Activated CD8-positive, alpha-beta T cell treated with anti-CD3 and anti-CD28 coated beads for 36 hours (primary cell): ENCODE results near the gene TLR10. TPM values are rescaled to one million over a fixed set of nuclear protein-coding genes. Genes with fewer than 3 reads are reported as not detected.
"Not testable (repeated sequence)": the region's sequence is repeated elsewhere in the genome, so short reads cannot be mapped to it uniquely, and the experiment has no call there.

Experiments
- ATAC-seq: fragments of 200-7000 bp; cut with Tn5 transposase; one replicate; pipeline ENCODE4 v1.10.0; 2021; ENCODE audit warnings: mild to moderate bottlenecking, moderate library complexity
- CTCF ChIA-PET: fragments of 350-600 bp; sonication (Branson Sonifier 250); formaldehyde crosslinking; loops from one replicate; lab custom pipeline; 2021; ENCODE audit warnings: antibody characterized with exemption; lab: Charles Lee
- POLR2A ChIA-PET: fragments of 350-600 bp; sonication (Branson Sonifier 250); formaldehyde crosslinking; loops from one replicate; lab custom pipeline; 2021; ENCODE audit warnings: antibody characterized with exemption; lab: Charles Lee
- DNase-seq: peaks from one replicate; pipeline ENCODE4 v3.0.0-alpha.2; 2020
- H3K27ac Mint-ChIP-seq: one replicate; pipeline ENCODE4 v1.8.0; 2021; ENCODE audit warnings: mild to moderate bottlenecking, mixed read lengths
- H3K27me3 Mint-ChIP-seq: one replicate; pipeline ENCODE4 v1.8.0; 2021; ENCODE audit warnings: mixed read lengths
- H3K36me3 Mint-ChIP-seq: one replicate; pipeline ENCODE4 v1.8.0; 2021; ENCODE audit warnings: low read depth, mixed read lengths
- H3K4me1 Mint-ChIP-seq: one replicate; pipeline ENCODE4 v1.8.0; 2021; ENCODE audit warnings: low read depth, mixed read lengths
- H3K4me3 Mint-ChIP-seq: one replicate; pipeline ENCODE4 v1.8.0; 2021; ENCODE audit warnings: mild to moderate bottlenecking, moderate library complexity, mixed read lengths
- H3K9me3 Mint-ChIP-seq: one replicate; pipeline ENCODE4 v1.8.0; 2021; ENCODE audit warnings: mixed read lengths
- intact Hi-C: fragments of 100-400 bp; cut with micrococcal nuclease; formaldehyde crosslinking; loops from one replicate; pipeline ENCODE4 v1.10.0; 2022
- total RNA-seq, 2 experiments: library from RNA; stranded (reverse); gene quantifications; one replicate each; pipeline ENCODE4 v1.2.3, GENCODE V29; 2021
- TF ChIP-seq, protein P1 (sequence below): fragments of 200-600 bp; IDR thresholded peaks from one replicate; pipeline ENCODE4 v1.8.0; 2022; ENCODE audit warnings: antibody characterized with exemption, mild to moderate bottlenecking

TLR10 gene
- total RNA-seq, 2 experiments from 2014 or later, result 0.11 to 0.22 TPM

DNA sequence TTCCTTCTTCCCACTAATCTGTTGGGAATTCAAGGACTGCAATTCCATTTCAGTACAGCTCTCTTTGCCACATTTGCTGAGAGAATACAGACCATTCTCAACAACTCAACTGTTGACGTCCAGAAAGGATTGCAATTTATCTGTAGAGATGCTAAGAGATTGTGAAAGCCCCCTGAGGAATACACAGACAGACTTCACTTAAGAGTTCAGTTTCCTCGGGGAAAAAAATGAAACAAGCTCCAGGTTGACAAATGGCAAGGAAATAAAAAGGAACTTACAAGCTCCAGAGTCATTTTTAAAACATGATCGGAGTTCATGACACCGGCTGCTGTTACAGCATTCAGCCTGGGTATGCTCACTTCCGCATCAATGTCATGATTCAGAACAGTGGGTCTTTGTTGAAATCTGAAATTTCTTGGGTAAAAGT, 13.8 kb downstream of the TLR10 start:
- ATAC-seq (no peak), DNase-seq (no peak)
- H3K27ac Mint-ChIP-seq, result no peak overlapping the region
- H3K4me1 Mint-ChIP-seq, result no peaks in the 10 kb centered on the region
- ChIA-PET CTCF (interaction anchor here (0.7 to 6.6 kb wide), 6 partner anchors 9 to 94 kb away, joined by 3 to 49 read pairs (median 4); partner anchors contain the start of gene TLR10), POLR2A (no interaction called here)
- peaks cover 3% of the 10 kb centered on the region for H3K27me3 Mint-ChIP-seq
- H3K9me3 Mint-ChIP-seq, result no peaks in the 10 kb centered on the region
- intact Hi-C loops, result no loop called here
- TF ChIP-seq, protein P1, sequence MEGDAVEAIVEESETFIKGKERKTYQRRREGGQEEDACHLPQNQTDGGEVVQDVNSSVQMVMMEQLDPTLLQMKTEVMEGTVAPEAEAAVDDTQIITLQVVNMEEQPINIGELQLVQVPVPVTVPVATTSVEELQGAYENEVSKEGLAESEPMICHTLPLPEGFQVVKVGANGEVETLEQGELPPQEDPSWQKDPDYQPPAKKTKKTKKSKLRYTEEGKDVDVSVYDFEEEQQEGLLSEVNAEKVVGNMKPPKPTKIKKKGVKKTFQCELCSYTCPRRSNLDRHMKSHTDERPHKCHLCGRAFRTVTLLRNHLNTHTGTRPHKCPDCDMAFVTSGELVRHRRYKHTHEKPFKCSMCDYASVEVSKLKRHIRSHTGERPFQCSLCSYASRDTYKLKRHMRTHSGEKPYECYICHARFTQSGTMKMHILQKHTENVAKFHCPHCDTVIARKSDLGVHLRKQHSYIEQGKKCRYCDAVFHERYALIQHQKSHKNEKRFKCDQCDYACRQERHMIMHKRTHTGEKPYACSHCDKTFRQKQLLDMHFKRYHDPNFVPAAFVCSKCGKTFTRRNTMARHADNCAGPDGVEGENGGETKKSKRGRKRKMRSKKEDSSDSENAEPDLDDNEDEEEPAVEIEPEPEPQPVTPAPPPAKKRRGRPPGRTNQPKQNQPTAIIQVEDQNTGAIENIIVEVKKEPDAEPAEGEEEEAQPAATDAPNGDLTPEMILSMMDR, result no peak
- H3K4me3 Mint-ChIP-seq, result no peak overlapping the region
- H3K36me3 Mint-ChIP-seq, result no peaks in the 10 kb centered on the region

DNA sequence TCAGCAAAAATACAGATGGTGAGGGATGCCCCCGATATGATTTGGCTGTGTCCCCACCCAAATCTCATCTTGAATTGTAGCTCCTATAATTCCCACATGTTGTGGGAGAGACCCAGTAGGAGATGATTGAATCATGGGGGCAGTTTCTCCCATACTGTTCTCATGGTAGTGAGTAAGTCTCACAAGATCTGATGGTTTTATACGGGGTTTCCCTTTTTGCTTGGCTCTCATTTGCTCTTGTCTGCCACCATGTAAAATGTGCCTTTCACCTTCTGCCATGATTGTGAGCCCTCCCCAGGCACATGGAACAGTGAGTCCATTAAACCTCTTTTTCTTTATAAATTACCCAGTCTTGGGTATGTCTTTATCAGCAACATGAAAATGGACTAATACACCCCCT, 15.8 kb downstream of the TLR10 start:
- POLR2A ChIA-PET, result interaction anchor here (0.5 to 0.6 kb wide), 2 partner anchors 368 to 1182 kb away, joined by 3 read pairs; no protein-coding TSS in a partner anchor
- H3K4me1 Mint-ChIP-seq, DNase-seq, H3K36me3 Mint-ChIP-seq, ATAC-seq, H3K4me3 Mint-ChIP-seq, H3K27ac Mint-ChIP-seq, H3K9me3 Mint-ChIP-seq, intact Hi-C loops, H3K27me3 Mint-ChIP-seq: not testable (repeated sequence)
- CTCF ChIA-PET, result interaction anchor here (3.3 kb wide), 1 partner anchor 93 kb away, joined by 20 read pairs; no protein-coding TSS in a partner anchor

DNA sequence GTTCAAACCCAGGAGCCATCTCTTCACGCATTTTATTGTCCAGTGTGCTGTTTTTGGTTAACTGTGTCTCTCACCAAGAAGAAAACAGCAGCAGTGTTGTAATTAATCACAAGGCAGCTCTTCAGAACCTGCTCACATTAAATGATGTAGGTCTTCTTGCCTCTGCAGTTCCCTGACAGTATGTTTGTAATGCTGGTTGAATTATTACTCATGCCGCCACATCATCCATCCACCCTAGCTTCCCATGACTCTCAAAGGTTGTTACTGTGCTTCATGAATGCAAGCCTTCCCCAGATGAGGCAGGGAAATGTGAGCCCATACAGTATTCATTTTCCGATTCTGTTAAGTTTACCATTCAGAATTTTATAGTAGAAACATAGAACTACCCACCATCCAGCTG, 17.4 kb downstream of the TLR10 start:
- CTCF ChIA-PET, result interaction anchor here (0.6 to 9.2 kb wide), 7 partner anchors 10 to 95 kb away, joined by 3 to 151 read pairs (median 5); partner anchors contain the start of genes TLR10 and TLR6
- H3K27me3 Mint-ChIP-seq, result no peaks in the 10 kb centered on the region
- H3K4me3 Mint-ChIP-seq, result no peak overlapping the region
- DNase-seq, result no peak
- peaks cover 13% of the 10 kb centered on the region for H3K4me1 Mint-ChIP-seq
- H3K36me3 Mint-ChIP-seq, result no peaks in the 10 kb centered on the region
- POLR2A ChIA-PET, result no interaction called here
- intact Hi-C loops, result no loop called here
- no peak for ATAC-seq
- TF ChIP-seq, protein P1, result no peak
- no peaks in the 10 kb centered on the region for H3K9me3 Mint-ChIP-seq
- H3K27ac Mint-ChIP-seq, result no peak overlapping the region

DNA sequence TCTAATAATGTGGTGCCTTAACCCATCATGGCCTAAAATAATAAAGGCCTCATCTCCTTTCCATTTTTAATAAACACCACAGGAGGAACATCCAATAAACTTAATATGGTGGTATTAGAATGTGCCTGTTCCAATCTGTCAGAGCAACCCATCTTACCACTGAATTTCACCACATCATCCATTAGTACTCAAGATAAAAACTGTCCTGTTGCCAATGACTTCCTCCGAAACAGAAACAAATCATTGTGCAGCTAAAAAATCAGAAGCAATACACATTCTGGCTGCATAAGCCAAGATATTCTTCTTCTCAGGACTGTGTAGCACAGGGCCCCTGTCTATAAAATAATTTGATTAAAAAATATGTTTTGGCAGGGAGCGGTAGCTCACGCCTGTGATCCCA, 18.5 kb downstream of the TLR10 start:
- Mint-ChIP-seq H3K4me3 (no peak overlapping the region), H3K36me3 (no peaks in the 10 kb centered on the region), H3K4me1 (peaks cover 15% of the 10 kb centered on the region), H3K27ac (no peak overlapping the region), H3K27me3 (no peaks in the 10 kb centered on the region), H3K9me3 (no peaks in the 10 kb centered on the region)
- intact Hi-C loops, result loop anchor here (5.0 kb wide), 1 partner anchor 38 kb away; the partner anchor contains the start of gene TLR1
- TF ChIP-seq, protein P1, result no peak
- ChIA-PET POLR2A (interaction anchor here (0.6 kb wide), 1 partner anchor 354 kb away, joined by 5 read pairs; no protein-coding TSS in a partner anchor), CTCF (interaction anchor here (0.8 to 9.2 kb wide), 5 partner anchors 19 to 96 kb away, joined by 3 to 151 read pairs (median 6); partner anchors contain the start of genes TLR1, TLR10 and TLR6)
- DNase-seq, result no peak
- no peak for ATAC-seq

DNA sequence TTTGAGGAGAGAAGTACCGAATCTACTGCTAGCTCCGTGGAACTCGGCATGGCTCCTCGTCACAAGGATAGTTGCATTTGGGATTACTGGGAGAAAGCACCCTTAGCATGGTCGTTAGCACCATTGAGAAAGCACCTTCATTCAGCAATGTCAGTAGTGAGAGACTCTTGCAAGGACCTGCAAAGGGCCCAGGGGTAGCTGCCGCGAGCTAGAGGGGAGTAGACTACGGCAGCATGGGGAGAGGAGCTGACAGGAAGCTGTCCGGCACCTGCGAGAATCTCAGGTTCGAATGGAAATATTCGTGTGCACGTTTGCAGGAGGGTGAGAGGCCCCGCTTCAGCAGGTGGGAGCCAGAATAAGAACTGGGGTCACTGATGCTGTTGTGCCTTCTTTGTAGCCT, 20.2 kb downstream of the TLR10 start:
- no peak overlapping the region for H3K27ac Mint-ChIP-seq
- ATAC-seq (no peak), DNase-seq (no peak)
- H3K27me3 Mint-ChIP-seq, result no peaks in the 10 kb centered on the region
- POLR2A ChIA-PET, result no interaction called here
- TF ChIP-seq, protein P1, result no peak
- H3K4me3 Mint-ChIP-seq, result no peak overlapping the region
- no peaks in the 10 kb centered on the region for H3K9me3 Mint-ChIP-seq
- H3K4me1 Mint-ChIP-seq, result peaks cover 16% of the 10 kb centered on the region
- no peaks in the 10 kb centered on the region for H3K36me3 Mint-ChIP-seq
- intact Hi-C loops, result loop anchor here (5.0 kb wide), 1 partner anchor 40 kb away; the partner anchor contains the start of gene TLR1
- CTCF ChIA-PET, result interaction anchor here (1.1 to 9.2 kb wide), 6 partner anchors 21 to 140 kb away, joined by 3 to 151 read pairs (median 44); partner anchors contain the start of genes TLR1, TLR10 and TLR6
